Choroid plexus epithelial cell (primary cell): Measurements from ENCODE around the gene NACC2.

Experiments used
- DNase-seq: peaks from one replicate; pipeline ENCODE4 v3.0.0-alpha.2; 2010; ENCODE audit warnings: low read depth
- H3K4me3 ChIP-seq: 2 replicates; pipeline ENCODE4 v1.5.1; 2011; ENCODE audit warnings: low read depth, mild to moderate bottlenecking, control low read depth, low read length, moderate library complexity
- TF ChIP-seq, protein P1 (sequence below): conservative IDR thresholded peaks from 2 replicates; pipeline ENCODE4 v1.5.1; 2011; ENCODE audit warnings: low read depth, mild to moderate bottlenecking, control low read depth, inconsistent platforms, low read length, moderate library complexity

Gene NACC2

GRCh38 chr9:136109351-136110081 lies 14.4 kb upstream of the NACC2 start:
- peak overlapping the region; percentile 35 for H3K4me3 ChIP-seq
- TF ChIP-seq, protein P1, sequence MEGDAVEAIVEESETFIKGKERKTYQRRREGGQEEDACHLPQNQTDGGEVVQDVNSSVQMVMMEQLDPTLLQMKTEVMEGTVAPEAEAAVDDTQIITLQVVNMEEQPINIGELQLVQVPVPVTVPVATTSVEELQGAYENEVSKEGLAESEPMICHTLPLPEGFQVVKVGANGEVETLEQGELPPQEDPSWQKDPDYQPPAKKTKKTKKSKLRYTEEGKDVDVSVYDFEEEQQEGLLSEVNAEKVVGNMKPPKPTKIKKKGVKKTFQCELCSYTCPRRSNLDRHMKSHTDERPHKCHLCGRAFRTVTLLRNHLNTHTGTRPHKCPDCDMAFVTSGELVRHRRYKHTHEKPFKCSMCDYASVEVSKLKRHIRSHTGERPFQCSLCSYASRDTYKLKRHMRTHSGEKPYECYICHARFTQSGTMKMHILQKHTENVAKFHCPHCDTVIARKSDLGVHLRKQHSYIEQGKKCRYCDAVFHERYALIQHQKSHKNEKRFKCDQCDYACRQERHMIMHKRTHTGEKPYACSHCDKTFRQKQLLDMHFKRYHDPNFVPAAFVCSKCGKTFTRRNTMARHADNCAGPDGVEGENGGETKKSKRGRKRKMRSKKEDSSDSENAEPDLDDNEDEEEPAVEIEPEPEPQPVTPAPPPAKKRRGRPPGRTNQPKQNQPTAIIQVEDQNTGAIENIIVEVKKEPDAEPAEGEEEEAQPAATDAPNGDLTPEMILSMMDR: no peak
- DNase-seq: peak; percentile 85

DNA sequence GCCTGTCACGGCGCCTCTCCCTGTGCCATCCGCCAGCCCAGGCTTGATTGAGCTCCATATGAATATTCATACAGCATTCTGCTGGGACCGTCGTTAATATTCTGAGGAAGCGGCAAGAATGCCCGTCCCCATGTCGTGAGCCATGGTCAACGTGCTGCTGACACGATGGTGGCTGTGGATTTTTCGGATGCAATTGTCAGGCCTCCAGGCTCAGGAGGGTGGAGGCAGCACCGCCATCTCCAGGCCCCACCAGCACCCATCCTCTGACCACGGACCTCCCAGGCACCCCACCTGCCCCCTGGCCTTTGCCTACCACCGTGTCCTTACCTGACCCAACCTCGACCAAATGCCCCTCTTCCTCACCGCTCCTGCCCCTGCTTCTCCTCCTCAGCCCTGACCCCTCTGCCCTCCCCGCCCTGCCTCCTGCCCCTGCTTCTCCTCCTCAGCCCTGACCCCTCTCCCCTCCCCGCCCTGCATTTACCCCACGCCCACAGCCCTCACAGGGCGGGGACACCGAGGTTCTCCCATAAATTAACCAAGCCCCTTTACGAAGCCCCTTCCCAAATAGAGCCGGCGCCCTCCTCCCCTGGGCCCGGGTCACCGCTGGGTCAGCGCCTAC lies 13.7 kb upstream of the NACC2 start:
- H3K4me3 ChIP-seq: no peak overlapping the region

DNA sequence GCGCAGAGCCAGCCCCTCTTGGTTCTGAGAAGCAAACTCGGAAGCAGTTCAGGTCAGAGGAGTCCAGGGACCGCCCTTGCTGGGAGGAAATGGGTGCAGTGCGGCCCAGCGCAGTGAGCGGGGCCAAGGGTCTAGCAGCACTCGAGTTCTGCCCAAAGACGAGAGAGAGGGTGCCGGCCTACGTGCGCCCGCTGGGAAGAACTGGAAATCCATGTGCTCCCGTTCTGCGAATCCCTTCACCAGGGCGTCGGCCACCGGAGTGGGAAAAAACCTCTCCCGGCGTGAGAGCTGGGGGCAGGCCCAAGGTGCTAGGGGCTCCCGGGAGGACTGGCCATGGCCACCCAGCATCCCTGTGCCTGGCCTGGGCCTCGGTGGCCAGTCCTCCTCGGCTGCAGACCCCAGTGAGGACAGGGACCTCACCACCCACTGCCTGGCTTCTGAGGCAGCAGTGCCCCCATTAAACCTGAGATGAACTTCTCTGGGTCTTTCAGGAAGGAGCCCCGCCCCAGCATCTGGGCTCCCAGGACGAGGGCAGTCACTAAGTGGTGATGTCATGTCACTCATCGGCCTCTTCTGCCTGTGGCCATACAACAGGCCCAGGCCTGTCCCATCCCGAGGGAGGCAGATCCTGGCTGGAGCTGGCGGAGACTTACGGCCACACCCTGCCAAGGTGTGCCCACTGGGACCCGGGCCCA lies 13.0 kb upstream of the NACC2 start:
- no peak overlapping the region for H3K4me3 ChIP-seq

More for the DNA sequence above, 13.7 kb upstream of the NACC2 start:
- TF ChIP-seq, protein P1: no peak
- no peak for DNase-seq

GRCh38 chr9:136107155-136107952 lies 12.3 kb upstream of the NACC2 start:
- TF ChIP-seq, protein P1: no peak

More for the DNA sequence above, 13.0 kb upstream of the NACC2 start:
- DNase-seq: no peak
- TF ChIP-seq, protein P1: no peak

DNA sequence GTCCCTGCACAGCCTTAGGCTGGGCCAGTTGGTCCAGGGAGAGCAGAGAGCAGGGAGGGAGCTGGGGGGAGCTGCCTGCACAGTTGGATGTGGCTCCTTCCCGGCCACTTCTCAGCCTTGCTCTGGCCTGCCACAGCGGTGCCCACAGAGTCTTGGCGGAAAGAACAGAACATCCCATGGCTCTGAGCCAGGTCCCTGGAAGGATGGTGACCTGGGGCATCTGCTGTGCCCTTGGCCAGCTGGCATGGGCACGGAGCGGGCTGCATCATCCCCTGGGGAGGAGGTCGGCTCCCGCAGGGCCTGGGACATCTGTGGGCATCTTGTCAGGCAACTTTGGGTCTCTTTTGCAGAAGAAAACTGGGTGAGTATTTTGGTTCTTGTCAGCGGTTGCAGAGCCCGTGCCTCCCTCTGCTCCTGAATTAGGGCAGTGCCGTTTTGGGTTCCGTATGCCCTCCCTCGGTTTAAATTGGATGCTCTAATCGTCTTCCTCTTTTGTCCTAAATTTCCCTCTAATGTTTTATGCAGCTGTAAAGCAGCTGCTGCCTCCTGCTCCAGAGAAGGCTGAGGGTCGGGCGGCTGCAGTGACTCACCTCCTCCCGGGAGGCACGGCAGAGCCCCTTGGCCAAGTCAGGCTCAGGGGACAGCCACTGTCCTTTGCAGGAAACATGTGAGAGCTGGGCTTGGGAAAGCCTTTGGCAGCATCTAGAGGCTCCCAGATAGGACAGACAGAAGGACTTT lies 10.5 kb upstream of the NACC2 start:
- DNase-seq: peak; percentile 34
- TF ChIP-seq, protein P1: no peak
- H3K4me3 ChIP-seq: no peak overlapping the region

More at GRCh38 chr9:136107155-136107952, 12.3 kb upstream of the NACC2 start:
- no peak overlapping the region for H3K4me3 ChIP-seq
- DNase-seq: no peak

DNA sequence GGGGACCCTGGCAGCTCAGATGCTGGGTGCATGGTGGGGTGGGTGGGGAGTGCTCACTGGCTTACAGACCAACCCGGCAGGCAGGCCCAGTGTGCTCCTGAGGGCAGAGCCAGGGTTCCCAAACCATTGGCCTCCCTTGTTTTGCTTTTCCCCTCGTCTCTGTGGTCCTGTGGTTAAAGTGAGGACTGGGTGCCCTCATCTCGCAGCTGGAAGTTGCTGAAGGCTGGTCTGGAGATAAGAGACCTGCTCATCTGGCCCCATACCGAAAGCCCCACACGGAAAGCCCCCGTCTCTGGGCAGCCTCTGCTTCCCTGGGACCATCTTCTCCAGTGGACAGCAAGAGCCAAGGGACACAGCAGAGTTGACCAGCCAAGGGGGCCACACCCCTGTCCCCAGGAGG lies 9.8 kb upstream of the NACC2 start:
- no peak overlapping the region for H3K4me3 ChIP-seq
- TF ChIP-seq, protein P1: no peak
- DNase-seq: no peak
